GM15510 (cell line): ENCODE data around the gene CORO1C.

Experiments used
- POLR2A ChIP-seq: IDR thresholded peaks from 3 replicates; pipeline ENCODE4 v1.6.1; 2011; ENCODE audit warnings: borderline replicate concordance; ENCODE audit not compliant: insufficient read length; ENCODE audit errors: extremely low read depth

The CORO1C gene

DNA sequence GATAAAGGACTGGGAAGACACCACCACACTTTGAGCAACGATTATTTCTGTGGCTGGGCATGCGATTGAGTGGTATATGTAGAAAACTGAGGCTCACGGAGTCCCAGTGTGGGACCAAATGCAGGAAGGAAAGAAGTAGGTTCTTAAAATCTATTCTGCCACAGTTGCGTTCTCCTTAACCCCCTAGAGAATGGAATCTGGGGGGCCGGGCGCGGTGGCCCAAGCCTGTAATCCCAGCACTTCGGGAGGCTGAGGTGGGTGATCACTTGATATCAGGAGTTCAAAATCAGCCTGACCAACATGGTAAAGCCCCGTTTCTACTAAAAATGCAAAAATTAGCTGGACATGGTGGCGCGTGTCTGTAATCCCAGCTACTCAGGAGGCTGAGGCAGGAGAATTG lies 29.9 kb upstream of the CORO1C start:
- no peak for TF ChIP-seq POLR2A

DNA sequence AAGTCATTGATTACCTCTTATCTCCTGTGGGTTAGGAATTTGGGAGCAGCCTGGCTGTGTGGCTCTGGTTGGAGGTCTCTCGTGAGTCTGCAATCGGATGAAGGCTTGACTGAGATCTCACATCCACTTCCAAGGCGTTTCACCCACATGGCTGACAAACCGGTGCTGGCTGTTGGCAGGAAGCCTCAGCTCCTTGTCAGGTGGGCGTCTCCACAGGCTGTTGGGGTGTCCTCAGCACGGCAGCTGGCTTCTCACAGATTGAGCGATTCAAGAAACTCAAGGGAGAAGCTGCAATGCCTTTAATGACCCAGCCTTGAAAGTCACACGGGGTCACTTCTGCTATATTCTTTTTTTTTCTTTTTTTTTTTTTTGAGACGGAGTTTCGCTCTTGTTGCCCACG lies 28.6 kb upstream of the CORO1C start:
- no peak for TF ChIP-seq POLR2A

GRCh38 chr12:108757856-108758255 lies 26.5 kb upstream of the CORO1C start:
- no peak for TF ChIP-seq POLR2A

DNA sequence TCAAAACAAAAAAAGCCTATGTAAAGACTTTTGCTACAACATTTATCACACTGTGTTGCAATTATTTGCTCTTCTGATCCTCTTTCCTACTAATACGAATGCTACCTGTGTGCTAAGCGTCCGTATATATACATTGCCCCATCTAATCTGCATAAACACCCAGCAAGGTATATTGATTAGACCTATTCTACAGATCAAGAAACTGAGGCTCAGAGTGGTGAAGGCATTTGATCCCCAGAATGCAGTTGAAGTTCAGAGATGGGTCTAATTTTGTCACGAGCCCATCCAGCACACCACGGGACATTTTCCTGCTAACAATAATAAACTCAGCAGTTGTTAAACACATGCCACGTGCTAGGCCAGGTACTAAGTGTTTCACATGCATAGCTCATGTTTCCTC lies 25.1 kb upstream of the CORO1C start:
- TF ChIP-seq POLR2A: no peak

GRCh38 chr12:108755481-108755880 lies 24.2 kb upstream of the CORO1C start:
- TF ChIP-seq POLR2A: no peak

GRCh38 chr12:108753976-108754375 lies 22.7 kb upstream of the CORO1C start:
- no peak for TF ChIP-seq POLR2A

GRCh38 chr12:108752387-108752786 lies 21.1 kb upstream of the CORO1C start:
- no peak for TF ChIP-seq POLR2A

DNA sequence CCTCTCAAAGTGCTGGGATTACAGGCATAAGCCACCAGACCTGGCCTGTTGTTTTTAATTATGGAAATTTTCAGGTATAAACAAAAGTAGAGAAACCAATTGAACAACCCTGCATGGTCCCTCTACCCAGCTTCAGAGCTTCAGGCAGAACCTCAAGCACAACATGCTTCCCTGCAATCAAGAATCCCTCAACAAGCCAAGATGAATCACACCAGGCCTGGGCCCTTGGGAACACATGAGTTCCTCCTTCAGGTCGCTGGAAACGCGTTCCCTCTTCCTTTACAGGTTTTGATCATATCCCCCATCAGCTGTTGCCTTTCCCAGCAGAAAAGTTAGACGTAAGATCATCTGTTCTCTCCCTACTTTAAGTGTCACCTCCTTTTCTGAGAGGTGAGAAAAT lies 20.5 kb upstream of the CORO1C start:
- no peak for TF ChIP-seq POLR2A

GRCh38 chr12:108750526-108750925 lies 19.2 kb upstream of the CORO1C start:
- TF ChIP-seq POLR2A: no peak

GRCh38 chr12:108747563-108747962 lies 16.2 kb upstream of the CORO1C start:
- no peak for TF ChIP-seq POLR2A

GRCh38 chr12:108745641-108746040 lies 14.3 kb upstream of the CORO1C start:
- TF ChIP-seq POLR2A: no peak

DNA sequence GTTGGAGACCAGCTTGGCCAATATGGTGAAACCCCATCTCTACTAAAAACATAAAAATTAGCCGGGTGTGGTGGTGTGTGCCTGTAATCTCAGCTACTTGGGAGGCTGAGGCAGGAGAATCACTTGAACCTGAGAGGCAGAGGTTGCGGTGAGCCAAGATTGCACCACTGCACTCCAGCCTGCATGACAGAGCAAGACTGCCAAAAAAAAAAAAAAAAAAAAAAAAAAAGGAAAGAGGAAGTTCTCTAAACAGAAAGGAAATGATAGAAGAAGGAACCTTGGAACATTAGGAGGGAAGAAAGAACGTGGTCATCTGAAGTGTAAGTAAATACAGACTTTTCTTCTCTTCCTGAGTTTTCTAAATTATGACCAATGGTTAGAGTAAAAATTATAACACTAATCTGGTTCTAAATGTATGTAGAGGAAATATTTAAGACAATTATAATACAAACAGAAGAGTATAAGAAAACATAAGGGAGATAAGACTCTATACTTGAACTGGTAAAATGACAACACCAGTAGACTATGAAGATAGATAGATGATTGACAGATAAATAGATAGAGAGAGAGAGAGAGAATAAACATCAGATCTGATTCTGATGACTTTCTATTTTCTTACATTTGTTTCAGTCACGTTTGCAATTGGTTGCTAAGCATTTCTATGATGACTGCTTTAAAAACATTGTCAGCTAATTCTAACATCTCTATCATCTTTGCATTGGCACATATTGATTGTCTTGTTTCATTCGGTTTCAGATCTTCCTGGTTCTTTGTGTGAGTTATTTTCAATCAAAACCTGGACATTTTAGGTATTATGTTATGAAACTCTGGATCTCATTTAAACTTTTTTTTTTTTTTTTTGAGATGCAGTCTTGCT lies 12.9 kb upstream of the CORO1C start:
- TF ChIP-seq POLR2A: no peak

DNA sequence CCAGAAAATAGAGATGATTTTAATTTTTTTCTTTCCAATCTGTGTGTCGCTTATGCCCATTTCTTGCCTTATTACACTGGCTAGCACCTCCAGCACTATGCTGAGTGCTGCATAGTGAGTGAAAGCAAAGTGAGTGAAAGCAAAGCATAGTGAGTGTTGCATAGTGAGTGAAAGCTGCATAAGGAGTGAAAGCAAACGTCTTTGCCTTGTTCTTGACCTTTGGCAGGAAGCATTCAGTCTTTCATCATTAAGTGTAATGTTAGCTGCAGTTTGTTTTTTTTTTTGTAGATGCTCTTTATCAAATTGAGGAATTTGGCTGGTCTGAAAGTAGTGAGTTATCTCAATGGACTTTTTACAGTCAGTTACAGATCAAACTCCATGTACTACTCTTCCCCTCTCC lies 6.9 kb upstream of the CORO1C start:
- TF ChIP-seq POLR2A: no peak

- TF ChIP-seq POLR2A: no peak
These were observed 4.5 kb upstream of the CORO1C start for GRCh38 chr12:108735855-108736254.

DNA sequence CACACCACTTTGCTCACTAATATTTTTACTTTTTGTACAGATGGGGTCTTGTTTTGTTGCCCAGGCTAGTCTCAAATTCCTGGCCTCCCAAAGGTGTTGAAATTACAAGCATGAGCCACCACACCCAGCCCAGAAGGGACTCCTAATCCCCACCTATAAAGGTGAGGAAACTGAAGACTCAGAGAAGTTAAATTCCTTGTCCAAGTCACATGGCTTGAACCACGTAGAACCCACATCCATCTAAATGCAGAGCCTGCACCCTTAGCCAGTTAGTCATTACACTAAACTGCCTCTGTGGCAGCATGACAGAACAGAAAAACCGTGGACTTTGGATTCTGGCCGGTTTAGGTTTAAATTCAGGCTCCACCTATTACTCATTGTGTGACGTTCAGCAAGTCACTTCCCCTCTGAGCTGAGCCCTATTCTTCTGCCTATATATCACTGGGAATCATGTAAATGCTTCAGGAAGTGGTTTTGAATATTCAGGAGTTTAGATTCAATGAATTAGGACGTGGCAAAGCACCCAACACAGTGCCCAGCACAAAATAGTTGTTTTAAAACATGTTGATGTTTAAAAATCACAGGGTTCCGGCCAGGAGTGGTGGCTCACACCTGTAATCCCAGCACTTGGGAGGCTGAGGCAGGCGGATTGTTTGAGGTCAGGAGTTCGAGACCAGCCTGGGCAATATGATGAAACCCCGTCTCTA lies 3.0 kb upstream of the CORO1C start:
- TF ChIP-seq POLR2A: no peak
